Stimulated activated CD4-positive, alpha-beta T cell treated with anti-CD3 and anti-CD28 coated beads, Interleukin-15, amount 100 ng/mL, for 24 hours (primary cell): ENCODE data around the gene ASB1.

Experiments
- DNase-seq: peaks from one replicate; pipeline ENCODE4 v3.0.0-alpha.2; 2020

The ASB1 gene, protein sequence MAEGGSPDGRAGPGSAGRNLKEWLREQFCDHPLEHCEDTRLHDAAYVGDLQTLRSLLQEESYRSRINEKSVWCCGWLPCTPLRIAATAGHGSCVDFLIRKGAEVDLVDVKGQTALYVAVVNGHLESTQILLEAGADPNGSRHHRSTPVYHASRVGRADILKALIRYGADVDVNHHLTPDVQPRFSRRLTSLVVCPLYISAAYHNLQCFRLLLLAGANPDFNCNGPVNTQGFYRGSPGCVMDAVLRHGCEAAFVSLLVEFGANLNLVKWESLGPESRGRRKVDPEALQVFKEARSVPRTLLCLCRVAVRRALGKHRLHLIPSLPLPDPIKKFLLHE

DNA sequence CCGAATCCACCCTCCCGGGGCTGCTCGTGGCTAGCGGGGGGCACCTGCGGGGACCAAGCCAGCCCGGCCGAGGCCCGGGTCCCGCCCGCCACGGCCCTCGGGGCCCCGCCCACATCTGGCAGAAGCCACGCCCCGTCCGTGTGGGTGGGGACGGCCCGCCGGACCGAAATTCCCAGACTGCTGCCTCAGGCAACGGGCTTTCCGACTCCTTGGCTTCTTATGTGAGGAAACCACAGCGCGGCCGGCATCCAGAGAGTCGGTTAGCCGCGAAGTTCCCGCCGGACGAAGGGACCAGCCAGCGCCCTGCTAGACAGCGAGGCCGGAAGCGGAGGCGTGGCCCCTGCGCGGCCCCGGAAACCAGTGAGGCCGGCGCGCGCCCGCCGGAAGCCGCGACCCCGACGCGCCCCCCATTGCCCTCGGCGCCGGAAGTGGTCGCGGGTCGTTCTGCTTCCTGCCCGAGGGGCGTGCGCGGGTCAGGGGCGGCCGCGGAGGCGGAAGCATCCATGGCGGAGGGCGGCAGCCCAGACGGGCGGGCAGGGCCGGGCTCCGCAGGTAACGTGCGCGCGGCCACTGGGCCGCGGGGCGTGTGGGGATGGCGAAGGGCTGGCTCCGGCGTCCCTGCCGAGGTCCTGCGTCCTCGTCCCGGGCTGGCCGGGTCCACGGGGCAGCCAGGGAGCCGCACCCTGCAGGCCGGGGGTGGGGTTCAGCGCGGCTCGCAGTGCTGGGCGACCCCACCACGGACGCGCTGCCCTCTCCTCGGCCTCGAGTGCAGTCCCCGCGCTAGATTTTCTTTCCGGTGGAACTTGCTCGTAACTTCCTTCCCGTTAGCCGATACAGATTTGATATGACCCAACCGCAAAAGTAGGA is at the start of gene ASB1:
Gene ASB1 (plus strand): TSS at position 360 of the 867 bp plus-strand sequence. CDS start 144 bp downstream, at position 504.
- DNase-seq, result peak; percentile 86

DNA sequence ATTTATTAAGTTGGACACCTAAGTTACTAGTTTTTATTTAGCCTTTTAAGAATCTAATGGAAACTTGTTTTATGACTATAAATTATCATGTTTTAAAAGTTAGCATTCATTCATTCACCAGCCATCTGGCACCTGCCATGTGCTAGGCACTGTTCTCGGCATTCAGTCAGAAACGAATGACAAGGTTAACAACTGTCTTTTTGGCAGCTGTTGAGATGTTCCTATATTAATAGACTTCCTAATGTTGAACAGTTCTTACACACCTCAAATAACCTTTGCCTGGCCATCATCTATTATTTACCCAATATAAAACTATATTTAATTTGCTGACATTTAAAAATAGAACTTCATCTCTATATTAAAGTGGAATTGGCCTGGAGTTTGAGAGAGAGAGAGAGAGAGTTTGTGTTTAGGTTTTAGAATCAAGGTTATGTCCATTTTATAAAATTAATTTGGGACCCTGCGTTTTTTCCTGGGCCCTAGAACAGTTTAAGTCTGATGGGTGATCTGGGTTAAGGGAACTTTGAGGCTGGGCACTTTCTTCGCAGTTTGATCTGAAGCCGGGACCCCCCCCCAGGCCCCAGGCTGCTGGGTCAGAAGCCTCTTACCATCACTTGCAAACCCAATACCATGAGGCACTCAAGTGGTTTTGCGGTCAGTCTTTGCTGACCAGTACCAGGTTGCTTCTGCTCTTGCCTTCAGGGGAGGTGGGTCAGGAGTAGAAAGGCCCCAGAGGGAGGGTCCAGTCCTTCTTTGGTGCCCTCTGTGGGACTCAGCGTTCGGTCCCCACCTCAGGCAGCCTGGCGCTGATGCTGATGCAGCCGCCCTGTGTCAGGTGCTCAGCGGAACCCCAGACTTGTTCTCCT is 48.3 kb upstream of the ASB1 start:
- no peak for DNase-seq

DNA sequence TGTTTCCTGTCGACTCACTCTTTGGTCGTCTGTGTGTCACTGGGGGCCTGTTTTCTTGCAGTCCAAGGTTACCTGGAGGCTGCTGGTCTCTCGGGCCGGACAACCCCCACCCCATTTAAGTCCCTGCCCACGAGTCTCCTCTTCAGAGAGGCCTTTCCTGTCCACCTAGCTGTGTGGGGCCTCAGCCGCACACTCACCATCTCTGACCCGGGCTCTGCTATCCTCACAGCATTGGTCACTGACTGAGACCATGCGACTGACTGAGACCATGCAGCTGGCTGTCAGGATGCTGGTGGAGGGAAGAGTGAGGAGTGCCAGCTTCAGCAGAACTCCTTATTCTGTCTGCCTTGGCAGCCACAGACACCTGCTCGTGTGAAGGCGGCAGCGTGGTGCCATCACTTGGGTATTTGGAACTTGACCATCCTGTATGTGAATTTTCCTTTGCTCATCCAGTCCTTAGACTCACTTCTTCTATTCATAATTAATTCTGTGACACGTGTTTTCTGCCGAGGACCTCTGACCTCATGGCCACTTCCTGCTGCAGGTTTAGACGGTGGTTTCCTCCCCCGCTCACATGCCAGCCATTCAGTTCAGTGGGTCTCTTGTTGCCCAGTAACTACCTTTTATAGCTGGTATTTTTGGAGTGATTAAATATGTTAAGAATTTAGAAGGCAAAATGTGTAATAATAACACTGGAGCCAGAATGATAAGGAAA is 47.5 kb upstream of the ASB1 start:
- peak; percentile 37 for DNase-seq

DNA sequence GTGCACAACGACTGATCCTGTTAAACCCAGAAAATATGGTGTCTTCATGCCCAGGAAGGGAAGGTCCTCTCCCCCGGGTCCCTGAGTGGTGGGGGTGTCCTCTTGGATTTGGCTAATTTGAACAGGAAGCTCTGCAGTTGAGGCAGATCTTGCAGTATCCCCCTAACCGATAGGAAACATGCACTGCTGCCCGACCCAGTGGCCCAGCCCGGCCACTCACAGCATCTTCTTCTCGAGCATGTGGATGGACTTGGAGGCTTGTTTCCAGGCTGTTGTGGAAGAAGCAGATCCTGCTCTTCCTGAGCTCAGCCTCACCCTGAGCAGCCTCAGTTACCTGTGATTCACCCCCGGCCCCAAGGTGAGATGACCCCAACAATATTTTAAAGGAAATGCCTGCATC is 46.4 kb upstream of the ASB1 start:
- no peak for DNase-seq

DNA sequence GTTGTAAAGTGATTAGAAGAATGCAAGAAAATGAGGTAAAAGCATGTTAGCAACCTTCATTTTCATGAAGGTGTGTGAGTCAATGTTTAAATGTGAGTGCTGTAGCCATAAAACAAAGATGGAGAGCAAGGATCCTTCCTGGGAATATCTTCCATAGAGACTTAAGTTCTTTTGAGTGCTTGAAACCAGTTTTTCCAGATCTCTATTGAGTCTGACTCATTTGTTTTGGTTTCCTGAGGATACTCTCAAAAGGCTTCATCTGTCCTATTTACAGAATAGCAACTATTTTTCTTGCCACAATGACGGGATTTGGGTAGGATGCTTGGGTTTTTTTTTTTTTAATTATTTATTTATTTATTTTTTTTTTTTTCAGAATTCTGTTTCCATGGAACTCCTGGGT is 45.9 kb upstream of the ASB1 start:
- DNase-seq, result no peak

DNA sequence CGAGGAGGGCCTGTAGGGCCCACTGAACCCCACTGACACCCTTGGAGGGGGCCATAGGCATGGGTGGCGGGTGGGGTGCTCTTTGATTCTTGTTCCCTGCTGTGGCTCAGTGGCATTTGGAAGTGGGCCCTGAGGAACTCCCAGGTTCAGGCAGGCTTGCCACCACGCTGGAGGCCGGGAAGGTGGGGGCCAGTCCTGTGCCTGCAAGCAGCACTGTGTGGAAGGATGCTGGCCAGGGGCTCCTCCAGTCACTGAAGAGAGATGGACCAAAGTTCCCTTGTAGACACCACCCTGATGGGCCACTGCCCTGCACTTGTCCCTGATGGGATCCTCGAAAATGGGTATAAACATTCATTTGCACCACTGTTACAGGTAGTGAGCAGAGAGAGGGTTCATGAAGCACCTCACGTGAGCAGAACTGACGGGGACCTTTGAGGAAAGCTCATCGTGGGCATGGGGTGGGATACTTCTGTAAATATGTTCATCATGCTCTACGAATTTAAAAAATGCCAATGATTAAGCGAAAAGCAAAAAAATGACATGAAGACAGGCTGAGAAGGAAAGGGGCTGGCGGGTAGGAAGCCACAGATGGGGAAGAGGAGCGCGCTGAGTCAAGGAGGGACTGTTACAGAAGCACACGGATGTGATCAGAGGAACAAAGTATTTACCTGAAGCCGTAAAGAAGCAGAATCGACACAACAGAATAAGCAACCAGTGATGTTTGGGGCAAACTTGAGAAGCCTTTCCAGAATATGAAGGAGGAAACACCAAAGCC is 45.2 kb upstream of the ASB1 start:
- DNase-seq, result no peak

DNA sequence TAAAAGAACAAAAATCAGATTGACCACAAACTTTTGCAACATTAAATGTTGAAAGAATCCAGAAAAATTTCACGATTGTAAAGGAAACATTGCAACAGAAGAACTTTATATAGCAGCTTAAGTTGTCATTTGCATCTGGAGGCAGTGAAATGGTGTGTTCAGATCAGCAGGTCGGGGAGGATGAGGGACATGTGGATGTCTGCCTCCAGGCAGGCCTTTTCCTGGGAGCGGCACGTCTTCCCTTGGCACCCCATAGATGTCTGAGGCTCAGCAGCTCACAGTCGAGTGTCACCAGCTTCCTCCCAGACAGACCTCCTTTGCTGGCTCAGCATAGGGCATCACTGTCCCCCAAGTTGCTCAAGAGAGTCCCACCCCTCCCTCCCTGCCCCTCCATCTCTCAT is 44.3 kb upstream of the ASB1 start:
- DNase-seq, result no peak

DNA sequence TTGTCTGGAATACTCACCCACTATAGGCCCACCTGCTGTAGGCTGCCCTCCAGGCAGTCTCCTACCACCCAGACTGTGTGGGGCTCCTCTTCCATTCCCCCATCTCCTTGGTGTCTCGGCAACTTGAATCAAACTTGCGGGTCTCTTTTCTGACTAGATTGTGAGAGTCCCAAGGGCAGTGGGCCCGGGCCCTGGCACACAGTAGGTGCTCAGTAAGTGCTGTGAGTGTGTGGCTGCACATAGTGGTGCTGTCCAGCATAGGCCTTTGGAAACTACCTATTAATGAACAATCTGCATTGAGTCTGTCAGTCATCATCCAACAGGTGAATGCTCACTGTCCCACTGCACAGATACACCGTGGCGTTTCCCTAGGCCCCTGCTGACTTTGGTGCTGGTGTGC is 43.6 kb upstream of the ASB1 start:
- no peak for DNase-seq

DNA sequence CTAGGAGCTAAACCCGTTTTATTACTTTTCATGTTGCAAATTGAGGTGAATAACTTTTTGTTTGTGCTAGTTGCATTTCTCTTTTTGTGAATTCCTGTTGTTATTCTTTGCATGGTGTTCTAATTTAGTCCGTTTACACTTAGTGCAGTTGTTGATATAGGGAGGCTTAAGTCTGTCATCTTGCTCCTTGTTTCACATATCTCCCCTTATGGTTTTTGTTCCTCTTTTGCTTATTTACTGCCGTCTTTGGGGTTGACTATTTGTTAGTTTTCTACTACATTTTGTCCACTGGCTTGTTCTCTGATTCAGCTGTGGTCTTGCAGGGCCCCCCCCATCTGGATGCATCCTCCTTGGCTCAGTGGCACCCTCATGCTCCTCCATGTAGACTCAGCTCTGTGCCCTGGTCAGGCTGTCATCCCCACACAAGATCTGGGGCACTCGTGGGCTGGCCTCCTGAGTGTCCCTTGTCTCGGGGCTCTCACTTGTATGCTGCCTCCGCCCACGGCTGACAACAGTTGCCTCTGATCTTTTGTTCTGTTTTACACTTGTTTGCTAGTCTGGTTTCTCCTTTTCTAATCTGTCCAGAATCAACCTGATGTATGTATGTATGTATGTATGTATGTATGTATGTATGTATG is 42.9 kb upstream of the ASB1 start:
- no peak for DNase-seq

DNA sequence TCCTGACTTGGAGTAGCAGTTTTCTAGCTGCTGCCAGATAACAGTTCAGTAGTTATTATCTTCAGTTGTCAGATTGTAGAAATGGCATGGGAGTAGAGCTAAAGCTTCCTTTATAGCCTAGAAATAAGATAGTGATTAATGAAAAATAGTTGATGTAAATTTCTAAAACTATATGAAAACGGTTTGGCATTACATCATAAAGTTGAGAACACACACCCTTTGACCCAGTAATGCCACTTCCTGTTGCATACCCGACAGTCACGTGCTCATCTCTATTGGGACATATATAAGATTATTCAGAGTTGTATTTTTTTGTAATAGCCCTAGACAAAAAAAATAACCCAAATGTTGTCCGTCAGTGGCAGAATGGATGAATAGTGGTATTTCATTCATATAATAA is 39.4 kb upstream of the ASB1 start:
- DNase-seq, result no peak

DNA sequence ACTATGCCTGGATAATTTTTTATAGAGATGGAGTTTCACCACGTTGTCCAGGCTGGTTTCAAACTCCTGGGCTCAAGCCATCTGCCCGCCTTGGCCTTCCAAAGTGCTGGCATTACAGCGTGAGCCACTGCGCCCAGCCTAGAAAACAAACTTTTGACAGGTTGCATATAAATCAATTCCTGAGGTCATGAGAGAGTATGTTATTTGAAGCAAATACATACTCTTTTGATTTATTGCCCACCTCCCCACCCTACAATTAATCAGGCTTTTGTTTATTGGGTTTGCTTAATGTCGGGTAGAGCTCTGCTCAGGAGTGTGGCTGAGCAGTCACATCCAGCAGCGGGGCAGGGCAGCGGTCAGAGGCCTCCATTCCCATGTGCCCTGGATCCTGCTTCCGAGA is 37.9 kb upstream of the ASB1 start:
- DNase-seq, result no peak

DNA sequence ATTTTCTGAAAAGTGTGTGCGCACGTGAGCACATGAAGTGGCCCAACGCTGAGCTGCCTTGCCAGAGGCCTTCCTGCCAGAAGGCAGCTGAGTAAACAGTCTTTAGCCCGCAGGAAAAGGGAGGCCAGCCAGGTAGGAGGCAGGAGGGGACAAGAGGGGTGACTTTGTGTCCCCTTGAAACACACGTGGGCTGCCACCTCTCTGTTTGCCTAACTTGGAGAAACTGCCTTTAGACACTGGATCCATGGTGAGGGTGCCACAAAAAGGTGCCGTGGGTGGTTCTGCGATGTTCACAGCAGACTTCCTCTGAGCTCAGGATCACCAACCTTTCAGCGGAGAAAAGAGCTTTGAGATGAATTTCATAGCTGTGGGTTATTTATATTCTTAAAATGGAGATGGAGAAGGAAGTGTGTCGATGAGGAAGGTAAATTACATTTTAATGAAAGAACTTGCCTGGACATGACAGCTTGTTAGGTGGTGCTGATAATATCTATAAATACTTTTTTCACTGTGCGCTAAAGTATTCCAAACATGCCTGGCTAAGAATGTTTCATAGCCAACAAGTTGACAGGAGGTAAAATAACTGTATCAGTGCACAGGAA is 36.6 kb upstream of the ASB1 start:
- no peak for DNase-seq

DNA sequence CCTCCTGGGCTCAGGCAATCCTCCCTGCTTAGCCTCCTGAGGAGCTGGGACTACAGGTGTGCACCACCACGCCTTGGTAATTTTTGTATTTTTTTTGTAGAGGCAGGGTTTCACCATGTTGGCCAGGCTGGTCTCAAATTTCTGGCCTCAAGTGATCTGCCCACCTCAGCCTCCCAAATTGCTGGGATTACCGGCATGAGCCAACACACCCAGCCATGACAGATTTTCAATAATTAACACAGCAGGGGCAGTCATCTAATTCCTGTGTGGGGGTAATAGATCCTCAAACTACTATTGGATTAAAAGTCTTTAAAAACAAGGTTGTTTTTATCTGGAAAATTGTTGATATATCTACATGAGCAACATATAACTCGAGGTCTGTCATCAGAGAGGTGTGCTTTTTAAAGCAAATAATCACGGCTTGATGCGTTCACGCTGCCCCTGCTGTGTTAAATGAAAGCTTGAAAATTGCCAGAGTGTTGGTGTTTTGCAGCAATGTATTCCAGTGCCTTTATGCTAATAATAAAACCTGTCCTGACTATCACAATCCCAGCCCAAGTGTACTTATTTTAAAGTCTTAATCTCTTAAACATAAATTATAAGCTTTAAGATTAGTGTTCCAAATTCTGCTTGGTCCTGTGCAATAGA is 35.6 kb upstream of the ASB1 start:
- no peak for DNase-seq

DNA sequence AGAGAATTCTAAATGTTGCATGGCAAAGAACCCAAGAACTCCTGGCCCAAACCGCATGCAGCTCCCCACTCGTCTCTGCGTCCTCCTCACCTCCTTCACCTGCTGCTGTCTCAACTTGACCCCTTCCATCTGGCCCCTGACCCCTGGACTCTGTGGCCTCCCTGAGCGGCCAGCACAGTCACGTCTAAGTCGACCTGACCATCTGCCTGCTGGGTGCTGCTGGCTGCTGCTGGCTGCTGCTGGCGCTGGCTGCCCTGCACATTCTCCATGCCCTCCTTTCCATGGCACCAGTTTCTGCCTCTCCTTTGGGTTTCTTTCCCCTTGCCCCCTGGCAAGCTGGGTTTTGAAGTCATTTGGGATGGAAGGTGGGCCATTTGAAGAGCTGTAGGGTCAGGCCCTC is 30.1 kb upstream of the ASB1 start:
- DNase-seq, result no peak

DNA sequence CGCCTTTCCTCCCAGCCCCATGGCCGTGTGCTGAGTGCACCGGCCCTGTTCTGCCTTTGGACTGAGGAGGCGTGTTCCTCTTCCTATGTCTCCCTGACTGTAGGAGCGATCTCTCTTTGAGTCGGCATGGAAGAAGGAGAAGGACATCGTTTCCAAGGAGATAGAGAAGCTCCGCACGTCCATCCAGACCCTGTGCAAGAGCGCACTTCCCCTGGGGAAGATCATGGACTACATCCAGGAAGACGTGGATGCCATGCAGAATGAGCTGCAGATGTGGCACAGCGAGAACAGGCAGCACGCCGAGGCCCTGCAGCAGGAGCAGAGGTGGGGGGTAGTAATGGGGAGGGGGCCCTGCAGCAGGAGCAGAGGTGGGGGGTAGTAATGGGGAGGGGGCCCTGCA is 29.4 kb upstream of the ASB1 start:
- DNase-seq, result no peak

DNA sequence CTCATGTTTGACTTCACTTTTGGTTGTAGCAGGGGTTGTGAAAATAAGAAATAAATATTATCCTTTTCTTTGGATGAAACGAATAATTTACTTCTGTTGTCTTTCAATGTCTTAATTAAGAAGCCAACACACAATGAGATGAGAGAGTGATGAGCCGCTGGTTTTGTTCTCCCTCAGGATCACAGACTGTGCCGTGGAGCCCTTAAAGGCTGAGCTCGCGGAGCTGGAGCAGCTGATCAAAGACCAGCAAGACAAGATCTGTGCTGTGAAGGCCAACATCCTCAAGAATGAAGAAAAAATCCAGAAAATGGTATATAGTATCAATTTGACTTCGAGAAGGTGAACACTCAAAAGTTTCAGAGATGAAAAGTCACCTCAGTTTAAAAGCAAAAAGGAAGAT is 28.1 kb upstream of the ASB1 start:
- no peak for DNase-seq

DNA sequence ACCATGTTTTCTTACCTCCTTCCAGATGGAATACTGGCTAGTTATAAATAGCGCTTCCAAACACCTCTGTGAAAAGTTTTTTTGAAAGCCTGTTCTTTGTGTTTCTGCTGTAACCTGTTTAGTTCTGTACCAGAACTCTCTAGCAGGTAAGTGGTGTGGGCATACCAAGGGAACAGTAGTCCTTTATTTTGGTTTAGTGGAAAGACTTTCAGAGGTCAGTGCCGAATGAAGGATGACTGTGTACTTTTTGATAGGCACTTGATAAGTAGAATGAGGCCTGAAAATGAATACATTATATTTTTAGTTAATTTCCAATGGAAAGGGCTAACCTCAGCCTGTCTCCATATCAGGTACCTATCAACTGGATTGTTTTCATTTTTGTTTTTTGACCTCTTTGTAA is 27.6 kb upstream of the ASB1 start:
- DNase-seq, result no peak

DNA sequence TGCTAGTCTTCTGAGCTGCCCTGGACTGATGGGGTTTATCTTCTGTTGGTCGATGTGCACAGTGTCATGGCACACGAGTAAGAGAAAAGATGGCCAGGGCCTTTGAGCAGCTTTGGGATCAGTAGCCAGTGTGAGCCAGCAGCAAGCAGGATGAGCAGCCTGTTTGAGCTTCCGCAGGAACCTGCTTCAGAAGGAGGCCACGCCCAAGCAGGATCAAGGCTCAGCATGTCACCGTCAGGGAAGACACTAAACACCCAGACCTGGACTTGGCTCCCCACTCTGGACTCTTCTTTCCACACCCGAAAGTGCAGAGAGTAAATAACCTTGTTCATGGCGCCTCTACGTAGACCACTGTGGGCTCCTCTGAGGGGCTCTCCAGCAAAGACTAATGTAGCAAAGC is 25.2 kb upstream of the ASB1 start:
- no peak for DNase-seq

DNA sequence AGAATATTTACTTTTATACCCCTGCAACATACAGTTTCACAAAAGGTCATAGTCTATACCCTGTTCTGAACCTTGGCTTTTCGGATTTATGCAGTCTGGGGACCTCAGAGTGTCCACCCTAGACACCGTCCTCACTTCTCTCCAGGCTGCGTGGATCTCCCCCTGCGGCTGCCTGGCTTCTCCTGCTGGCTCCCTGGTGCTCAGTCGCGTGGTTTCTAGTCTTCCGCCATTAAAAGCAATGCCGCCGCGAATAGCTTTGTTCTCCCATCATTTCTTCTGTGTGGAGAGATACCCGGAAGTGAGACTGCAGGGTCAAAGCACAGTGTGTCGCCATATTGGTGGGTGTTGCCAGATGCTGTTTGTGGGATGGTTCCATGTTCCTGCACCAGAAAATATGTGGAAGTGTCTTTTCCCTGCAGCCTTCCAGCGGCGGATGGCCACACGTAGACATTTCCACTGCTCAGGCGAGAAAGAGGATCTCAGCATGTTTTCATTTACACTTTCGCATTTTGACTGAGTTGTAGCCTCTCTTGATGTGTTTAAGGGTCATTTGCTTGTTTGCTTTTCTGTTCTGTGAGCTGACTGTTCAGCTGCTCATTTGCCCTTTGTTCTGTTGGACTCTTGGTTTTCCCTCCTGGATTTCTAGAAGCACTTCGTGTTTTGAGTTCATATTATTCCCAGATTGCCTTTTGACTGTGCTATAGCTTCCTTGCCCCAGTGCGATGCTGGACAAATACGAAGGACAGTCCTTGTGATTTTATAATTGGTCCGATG is 22.9 kb upstream of the ASB1 start:
- no peak for DNase-seq
